Neural crest cell (in vitro differentiated cells): ENCODE data around the gene SYCN. TPM values are rescaled to one million over a fixed set of nuclear protein-coding genes. Genes with fewer than 3 reads are reported as not detected.

Experiments used
- DNase-seq: peaks from one replicate; pipeline ENCODE4 v3.0.0; 2021; ENCODE audit warnings: low read depth, mixed read lengths, low spot score
- H3K27ac Mint-ChIP-seq: one replicate; pipeline ENCODE4 v1.8.0; 2021; ENCODE audit warnings: mild to moderate bottlenecking, mixed read lengths; ENCODE audit not compliant: unreplicated experiment
- H3K27me3 Mint-ChIP-seq: 2 replicates; pipeline ENCODE4 v1.8.0; 2021; ENCODE audit warnings: low read depth, mild to moderate bottlenecking, mixed read lengths
- H3K36me3 Mint-ChIP-seq: 2 replicates; pipeline ENCODE4 v1.8.0; 2021; ENCODE audit warnings: low read depth, mild to moderate bottlenecking, mixed read lengths
- H3K4me1 Mint-ChIP-seq: 2 replicates; pipeline ENCODE4 v1.8.0; 2021; ENCODE audit warnings: mixed read lengths
- H3K4me3 Mint-ChIP-seq: one replicate; pipeline ENCODE4 v1.8.0; 2021; ENCODE audit warnings: mild to moderate bottlenecking, mixed read lengths
- H3K9me3 Mint-ChIP-seq: 2 replicates; pipeline ENCODE4 v1.8.0; 2021; ENCODE audit warnings: mixed read lengths
- total RNA-seq: library from RNA; stranded (reverse); gene quantifications from 2 replicates; pipeline ENCODE4 v1.2.1, GENCODE V29; 2021
- TF ChIP-seq, protein P1 (sequence below): fragments of 200-600 bp; sonication (generic); conservative IDR thresholded peaks from 2 replicates; pipeline ENCODE4 v1.5.0; 2021; ENCODE audit warnings: antibody characterized with exemption, mild to moderate bottlenecking

SYCN gene
- total RNA-seq, 1 donor from 2014 or later, result not detected

- Mint-ChIP-seq H3K36me3 (peaks cover 4% of the 10 kb centered on the region), H3K27me3 (no peaks in the 10 kb centered on the region), H3K4me3 (no peak overlapping the region), H3K4me1 (peaks cover 24% of the 10 kb centered on the region), H3K27ac (peak overlapping the region; percentile 57), H3K9me3 (no peaks in the 10 kb centered on the region)
- DNase-seq, result no peak
- TF ChIP-seq, protein P1, sequence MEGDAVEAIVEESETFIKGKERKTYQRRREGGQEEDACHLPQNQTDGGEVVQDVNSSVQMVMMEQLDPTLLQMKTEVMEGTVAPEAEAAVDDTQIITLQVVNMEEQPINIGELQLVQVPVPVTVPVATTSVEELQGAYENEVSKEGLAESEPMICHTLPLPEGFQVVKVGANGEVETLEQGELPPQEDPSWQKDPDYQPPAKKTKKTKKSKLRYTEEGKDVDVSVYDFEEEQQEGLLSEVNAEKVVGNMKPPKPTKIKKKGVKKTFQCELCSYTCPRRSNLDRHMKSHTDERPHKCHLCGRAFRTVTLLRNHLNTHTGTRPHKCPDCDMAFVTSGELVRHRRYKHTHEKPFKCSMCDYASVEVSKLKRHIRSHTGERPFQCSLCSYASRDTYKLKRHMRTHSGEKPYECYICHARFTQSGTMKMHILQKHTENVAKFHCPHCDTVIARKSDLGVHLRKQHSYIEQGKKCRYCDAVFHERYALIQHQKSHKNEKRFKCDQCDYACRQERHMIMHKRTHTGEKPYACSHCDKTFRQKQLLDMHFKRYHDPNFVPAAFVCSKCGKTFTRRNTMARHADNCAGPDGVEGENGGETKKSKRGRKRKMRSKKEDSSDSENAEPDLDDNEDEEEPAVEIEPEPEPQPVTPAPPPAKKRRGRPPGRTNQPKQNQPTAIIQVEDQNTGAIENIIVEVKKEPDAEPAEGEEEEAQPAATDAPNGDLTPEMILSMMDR, result peak; percentile 22
Measured at GRCh38 chr19:39154629-39155100, 49.4 kb downstream of the SYCN start.

DNA sequence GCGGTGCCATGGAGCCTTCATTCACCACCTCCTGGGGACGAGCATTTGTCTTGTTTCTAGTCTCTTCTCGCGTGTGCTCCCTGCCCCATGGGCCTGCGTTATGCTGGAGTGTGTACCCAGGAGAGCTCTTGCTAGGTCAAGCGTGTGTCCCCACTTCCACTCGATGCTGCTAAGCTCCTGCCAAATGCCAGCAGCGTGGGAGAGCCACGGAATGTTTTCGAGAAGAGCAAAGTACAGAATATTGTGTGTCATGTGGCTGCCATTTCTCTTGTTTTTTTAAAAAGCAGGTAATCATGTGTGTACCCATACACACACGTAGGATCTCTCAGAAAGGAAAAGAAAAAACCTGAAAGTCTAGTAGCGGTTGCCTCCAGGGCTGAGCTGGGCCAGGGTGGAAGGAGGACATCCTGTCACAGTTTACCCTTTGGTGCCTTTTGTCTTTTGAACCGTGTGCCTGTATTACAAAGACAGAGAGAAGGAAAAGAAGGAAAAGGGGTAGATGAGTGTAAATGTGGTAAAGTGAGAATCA is 49.9 kb downstream of the SYCN start:
- TF ChIP-seq, protein P1, result no peak
- Mint-ChIP-seq H3K36me3 (peaks cover 5% of the 10 kb centered on the region), H3K27me3 (no peaks in the 10 kb centered on the region), H3K4me1 (peaks cover 24% of the 10 kb centered on the region), H3K4me3 (no peak overlapping the region), H3K9me3 (no peaks in the 10 kb centered on the region), H3K27ac (peak overlapping the region; percentile 68)
- no peak for DNase-seq

Other genes starting within 250 kb of the SYCN start
- 29.8 and 30.9 TPM in 2 replicates for gene FBXO17, start 228.5 kb downstream of the SYCN start, total RNA-seq
- gene FBXO27, start 171.7 kb downstream of the SYCN start, total RNA-seq, result 4.9 and 6.8 TPM in 2 replicates
- gene ACP7, start 119.9 kb downstream of the SYCN start, total RNA-seq, result not detected in 2 replicates
- 54.4 and 56.8 TPM in 2 replicates for gene PAK4, start 78.5 kb downstream of the SYCN start, total RNA-seq
- gene NCCRP1, start 7.3 kb downstream of the SYCN start, total RNA-seq, result not detected in 2 replicates
- gene IFNL3, start 40.7 kb upstream of the SYCN start, total RNA-seq, result not detected in 2 replicates
- gene IFNL4, start 44.6 kb upstream of the SYCN start, total RNA-seq, result not detected in 2 replicates
- not detected in 2 replicates for gene IFNL2, start 64.1 kb upstream of the SYCN start, total RNA-seq
- gene IFNL1, start 92.1 kb upstream of the SYCN start, total RNA-seq, result not detected in 2 replicates
- 4.9 and 5.1 TPM in 2 replicates for gene LRFN1, start 116.6 kb upstream of the SYCN start, total RNA-seq
- 0.65 TPM in 1 of 2 replicates, not detected in the other for gene GMFG, start 131.8 kb upstream of the SYCN start, total RNA-seq
- gene SAMD4B, start 138.2 kb upstream of the SYCN start, total RNA-seq, result 158 and 164 TPM in 2 replicates
- gene PAF1, start 186.8 kb upstream of the SYCN start, total RNA-seq, result 62.9 and 67.3 TPM in 2 replicates
- gene MED29, start 187.1 kb upstream of the SYCN start, total RNA-seq, result 37.3 and 40.3 TPM in 2 replicates
- 4.0 TPM in 2 replicates for gene ZFP36, start 202.6 kb upstream of the SYCN start, total RNA-seq
- 120 and 135 TPM in 2 replicates for gene PLEKHG2, start 208.4 kb upstream of the SYCN start, total RNA-seq
- 2,020 and 2,116 TPM in 2 replicates for gene RPS16, start 231.7 kb upstream of the SYCN start, total RNA-seq
- gene SUPT5H, start 241.3 kb upstream of the SYCN start, total RNA-seq, result 129 and 140 TPM in 2 replicates